Thymus (tissue), 11 donors: ENCODE results near the gene KSR1. TPM values are rescaled to one million over a fixed set of nuclear protein-coding genes. Genes with fewer than 3 reads are reported as not detected.
"Not testable (repeated sequence)": the region's sequence is repeated elsewhere in the genome, so short reads cannot be mapped to it uniquely, and the experiment has no call there.

Experiments
- DNase-seq, 9 donors: peaks; one replicate each; pipeline ENCODE4 v3.0.0-alpha.2; 2013; ENCODE audit warnings: low spot score in 9 of 9, low read depth in 6 of 9, missing footprints in 1 of 9
- H3K27ac ChIP-seq, 2 donors: one replicate each; pipeline ENCODE4 v1.5.1; 2013; ENCODE audit warnings: control low read depth in 1 of 2, low read depth in 1 of 2, low read length in 1 of 2, mild to moderate bottlenecking in 1 of 2, moderate library complexity in 1 of 2
- H3K27me3 ChIP-seq, 2 donors: one replicate each; pipeline ENCODE4 v1.5.1; 2013; ENCODE audit warnings: low read length in 1 of 2; ENCODE audit not compliant: control insufficient read depth in 2 of 2, insufficient read depth in 1 of 2
- H3K36me3 ChIP-seq, 2 donors: one replicate each; pipeline ENCODE4 v1.5.1; 2013; ENCODE audit warnings: low read length in 1 of 2, mild to moderate bottlenecking in 1 of 2, moderate library complexity in 1 of 2; ENCODE audit not compliant: control insufficient read depth in 2 of 2, insufficient read depth in 2 of 2
- H3K4me1 ChIP-seq, 2 donors: one replicate each; pipeline ENCODE4 v1.5.1; 2013; ENCODE audit warnings: low read length in 2 of 2; ENCODE audit not compliant: control insufficient read depth in 2 of 2, insufficient read depth in 2 of 2
- H3K4me3 ChIP-seq, 2 donors: one replicate each; pipeline ENCODE4 v1.5.1; 2013; ENCODE audit warnings: low read length in 2 of 2, control low read depth in 1 of 2, mild to moderate bottlenecking in 1 of 2
- H3K9me3 ChIP-seq, 2 donors: one replicate each; pipeline ENCODE4 v1.5.1; 2013; ENCODE audit warnings: low read length in 1 of 2, mild to moderate bottlenecking in 1 of 2; ENCODE audit not compliant: control insufficient read depth in 2 of 2, insufficient read depth in 1 of 2
- WGBS: extraction: QIAGEN DNeasy Blood & Tissue Kit; methylation state at CpG from one replicate; pipeline ENCODE4 v1.1.7; 2013; 5-methylcytosine and 5-hydroxymethylcytosine counted together
- polyA plus RNA-seq: library from polyadenylated mRNA; stranded (reverse); fragments of 200-250 nt; gene quantifications from one replicate; pipeline ENCODE4 v1.2.3, GENCODE V29; 2013
- total RNA-seq: library from RNA; stranded (reverse); fragments of 120-200 nt; gene quantifications from one replicate; pipeline ENCODE4 v1.2.4, GENCODE V29; 2013
- donor health status: healthy.

KSR1 gene
- total and polyA plus RNA-seq, 2 donors = 12.5 to 32.8 TPM

- Histone ChIP-seq H3K9me3 (no peaks in the 10 kb centered on the region), H3K4me3 (no peak overlapping the region), H3K4me1 (no peaks in the 10 kb centered on the region), H3K36me3 (peaks cover 0 to 9% of the 10 kb centered on the region in 2 donors), H3K27me3 (no peaks in the 10 kb centered on the region), H3K27ac (no peak overlapping the region)
- WGBS = 97% methylated on average over 4 of the region's 4 CpGs
- no peak for DNase-seq
These were observed 166.7 kb downstream of the KSR1 start for GRCh38 chr17:27622986-27623385.

- Histone ChIP-seq H3K9me3 (no peaks in the 10 kb centered on the region), H3K4me1 (no peaks in the 10 kb centered on the region), H3K27me3 (no peaks in the 10 kb centered on the region), H3K36me3 (peaks cover 0 to 3% of the 10 kb centered on the region in 2 donors), H3K27ac (no peak overlapping the region), H3K4me3 (no peak overlapping the region)
- WGBS = 94% methylated on average over 6 of the region's 6 CpGs
- no peak for DNase-seq
These were observed 167.4 kb downstream of the KSR1 start for GRCh38 chr17:27623614-27624013.

GRCh38 chr17:27624539-27624938 lies 168.3 kb downstream of the KSR1 start:
- 95% methylated on average over 3 of the region's 3 CpGs for WGBS
- Histone ChIP-seq H3K9me3 (no peaks in the 10 kb centered on the region), H3K36me3 (no peaks in the 10 kb centered on the region), H3K4me3 (no peak overlapping the region), H3K4me1 (no peaks in the 10 kb centered on the region), H3K27me3 (no peaks in the 10 kb centered on the region), H3K27ac (no peak overlapping the region)
- no peak for DNase-seq

GRCh38 chr17:27625856-27626255 lies 169.6 kb downstream of the KSR1 start:
- H3K9me3 ChIP-seq = no peaks in the 10 kb centered on the region
- no peak overlapping the region for H3K27ac ChIP-seq

GRCh38 chr17:27627514-27627913 lies 171.3 kb downstream of the KSR1 start:
- Histone ChIP-seq H3K36me3 (no peaks in the 10 kb centered on the region), H3K27me3 (no peaks in the 10 kb centered on the region), H3K27ac (no peak overlapping the region), H3K4me1 (peaks cover 7 to 14% of the 10 kb centered on the region in 2 donors), H3K4me3 (no peak overlapping the region), H3K9me3 (no peaks in the 10 kb centered on the region)
- WGBS = 96% methylated on average over 10 of the region's 10 CpGs
- no peak for DNase-seq

More at GRCh38 chr17:27625856-27626255, 169.6 kb downstream of the KSR1 start:
- Histone ChIP-seq H3K36me3 (no peaks in the 10 kb centered on the region), H3K4me3 (no peak overlapping the region), H3K4me1 (peaks cover 0 to 3% of the 10 kb centered on the region in 2 donors), H3K27me3 (no peaks in the 10 kb centered on the region)
- DNase-seq = no peak
- WGBS = 97% methylated on average over 5 of the region's 5 CpGs

GRCh38 chr17:27628376-27628775 lies 172.1 kb downstream of the KSR1 start:
- Histone ChIP-seq H3K4me3 (no peak overlapping the region), H3K27me3 (no peaks in the 10 kb centered on the region), H3K27ac (no peak overlapping the region), H3K36me3 (no peaks in the 10 kb centered on the region), H3K4me1 (peaks cover 7 to 15% of the 10 kb centered on the region in 2 donors), H3K9me3 (no peaks in the 10 kb centered on the region)
- 98% methylated on average over 5 of the region's 5 CpGs for WGBS
- DNase-seq = no peak

GRCh38 chr17:27629260-27629659 lies 173.0 kb downstream of the KSR1 start:
- H3K27ac ChIP-seq, DNase-seq, H3K4me3 ChIP-seq, H3K27me3 ChIP-seq, H3K36me3 ChIP-seq, H3K9me3 ChIP-seq: not testable (repeated sequence)
- WGBS = 86% methylated on average over 3 of the region's 3 CpGs
- H3K4me1 ChIP-seq = peaks cover 7 to 15% of the 10 kb centered on the region in 2 donors

- H3K27me3 ChIP-seq = no peaks in the 10 kb centered on the region
- 38% methylated on average over 10 of the region's 10 CpGs for WGBS
- H3K36me3 ChIP-seq = no peaks in the 10 kb centered on the region
- peaks cover 7 to 17% of the 10 kb centered on the region in 2 donors for H3K4me1 ChIP-seq
- peak in 3 of 9 donors; percentile 21 to 61 (median 30) for DNase-seq
- peak within 1 kb of the TSS; percentile 46 to 60 for H3K27ac ChIP-seq
- peak within 1 kb of the TSS; percentile 50 to 59 for H3K4me3 ChIP-seq
- H3K9me3 ChIP-seq = no peaks in the 10 kb centered on the region
These were observed 174.6 kb downstream of the KSR1 start, which contains the start of gene LGALS9 for GRCh38 chr17:27630607-27631410. LGALS9 (plus strand) TSS chr17:27631188; CDS start chr17:27631266, 78 bp downstream.

- Histone ChIP-seq H3K4me1 (peaks cover 7 to 17% of the 10 kb centered on the region in 2 donors), H3K9me3 (no peaks in the 10 kb centered on the region), H3K36me3 (no peaks in the 10 kb centered on the region), H3K27ac (peak overlapping the region; percentile 43 to 60), H3K4me3 (peak overlapping the region; percentile 50 to 59), H3K27me3 (no peaks in the 10 kb centered on the region)
- 2% methylated on average over 6 of the region's 6 CpGs for WGBS
- peak in 2 of 9 donors; percentile 22 to 49 for DNase-seq
These were observed 175.1 kb downstream of the KSR1 start for GRCh38 chr17:27631411-27631760.
